ENCODE measurements around the gene CWC27. TPM values are rescaled to one million over a fixed set of nuclear protein-coding genes. Genes with fewer than 3 reads are reported as not detected.

Gene CWC27
- total RNA-seq, 1 donor from 2014 or later: 23.3 TPM

DNA sequence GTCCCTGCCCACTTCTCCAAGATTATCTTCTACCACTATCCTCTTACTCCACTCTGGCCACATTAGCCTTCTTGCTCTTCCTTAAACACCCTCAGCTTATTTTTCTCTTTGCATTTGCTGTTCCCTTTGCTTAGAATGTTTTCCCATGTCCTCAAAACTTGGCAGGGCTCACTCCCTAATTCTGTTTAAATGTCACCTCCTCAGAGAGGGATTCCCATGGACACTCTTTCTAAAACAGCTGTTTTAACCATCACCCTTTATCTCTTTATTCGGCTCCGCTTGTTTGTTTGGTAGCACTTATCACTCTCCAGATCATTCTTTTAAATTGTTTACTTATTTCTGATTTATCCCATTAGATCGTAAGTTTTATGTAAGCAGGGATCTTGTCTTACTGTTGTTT lies 278.5 kb downstream of the CWC27 start:
- H3K36me3 Mint-ChIP-seq (ENCODE audit: unreplicated experiment): no peaks in the 10 kb centered on the region
- no peak for DNase-seq
- no peaks in the 10 kb centered on the region for H3K4me1 Mint-ChIP-seq (ENCODE audit: low read depth, unreplicated experiment)
- H3K27me3 Mint-ChIP-seq (ENCODE audit: unreplicated experiment): peaks cover 2% of the 10 kb centered on the region
- no peak overlapping the region for H3K27ac Mint-ChIP-seq (ENCODE audit: unreplicated experiment)
- H3K4me3 Mint-ChIP-seq (ENCODE audit: unreplicated experiment): no peak overlapping the region
- H3K9me3 Mint-ChIP-seq (ENCODE audit: unreplicated experiment): no peaks in the 10 kb centered on the region
- TF ChIP-seq CTCF (IDR thresholded peaks at IDR 0.05; ENCODE audit: partially characterized antibody, unreplicated experiment): no peak

DNA sequence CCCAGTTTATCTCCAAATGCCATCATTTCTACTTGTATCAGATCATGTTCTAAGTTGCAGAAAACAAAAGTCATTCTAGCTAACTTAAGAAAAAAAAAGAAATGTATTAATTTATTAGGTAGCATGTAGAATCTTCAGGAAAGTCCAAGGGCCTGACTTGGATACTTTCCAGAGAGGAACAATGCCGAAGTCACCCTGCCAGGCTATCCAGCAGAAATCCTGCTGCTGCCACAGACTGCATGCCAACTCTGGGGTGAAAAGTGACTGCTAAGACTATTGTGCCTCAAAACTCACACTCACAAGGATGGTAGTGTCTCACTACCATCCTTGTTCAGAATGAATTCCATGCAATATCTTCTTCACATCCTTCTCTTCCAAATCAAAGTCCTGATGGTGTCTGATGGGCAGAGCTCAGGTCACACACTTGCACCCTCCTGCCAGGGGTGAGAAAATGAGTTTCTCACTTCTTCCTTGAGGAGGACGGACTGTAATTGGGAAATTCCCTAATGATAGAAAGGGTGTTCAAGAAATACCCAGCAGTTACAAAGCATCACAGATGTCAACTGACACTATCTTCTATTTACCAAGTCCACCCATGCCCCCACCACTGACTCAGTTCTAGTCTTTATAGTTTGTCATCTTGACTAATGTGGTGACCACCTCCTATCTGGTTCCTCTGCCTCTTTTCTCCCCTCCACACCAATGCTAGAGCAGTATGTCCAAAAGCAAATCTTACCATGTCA lies 279.4 kb downstream of the CWC27 start:
- H3K9me3 Mint-ChIP-seq (ENCODE audit: unreplicated experiment): no peaks in the 10 kb centered on the region
- no peak for TF ChIP-seq CTCF (IDR thresholded peaks at IDR 0.05; ENCODE audit: partially characterized antibody, unreplicated experiment)
- H3K4me3 Mint-ChIP-seq (ENCODE audit: unreplicated experiment): no peak overlapping the region
- no peaks in the 10 kb centered on the region for H3K4me1 Mint-ChIP-seq (ENCODE audit: low read depth, unreplicated experiment)
- DNase-seq: no peak
- H3K27me3 Mint-ChIP-seq (ENCODE audit: unreplicated experiment): no peaks in the 10 kb centered on the region
- H3K27ac Mint-ChIP-seq (ENCODE audit: unreplicated experiment): no peak overlapping the region
- H3K36me3 Mint-ChIP-seq (ENCODE audit: unreplicated experiment): no peaks in the 10 kb centered on the region

DNA sequence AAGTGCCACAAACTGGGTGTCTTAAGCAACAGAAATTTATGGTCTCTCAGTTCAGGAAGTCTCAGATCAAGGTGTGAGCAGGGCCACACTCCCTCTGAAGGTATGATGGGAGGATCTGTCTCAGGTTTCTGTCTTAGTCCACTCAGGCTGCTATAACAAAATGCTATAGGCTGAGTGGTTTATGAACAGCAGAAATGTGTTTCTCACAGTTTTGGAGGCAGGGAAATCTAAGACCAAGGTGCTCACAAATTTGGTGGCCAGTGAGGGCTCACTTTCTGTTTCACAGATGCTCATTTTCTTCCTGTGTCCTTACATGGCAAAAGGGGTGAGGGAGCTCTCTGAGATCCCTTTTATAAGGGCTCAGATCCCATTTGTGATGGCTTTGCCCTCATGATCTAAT lies 281.4 kb downstream of the CWC27 start:
- DNase-seq: no peak
- H3K4me1 Mint-ChIP-seq (ENCODE audit: low read depth, unreplicated experiment): no peaks in the 10 kb centered on the region
- no peaks in the 10 kb centered on the region for H3K36me3 Mint-ChIP-seq (ENCODE audit: unreplicated experiment)
- no peak for TF ChIP-seq CTCF (IDR thresholded peaks at IDR 0.05; ENCODE audit: partially characterized antibody, unreplicated experiment)
- H3K27ac Mint-ChIP-seq (ENCODE audit: unreplicated experiment): no peak overlapping the region
- no peaks in the 10 kb centered on the region for H3K9me3 Mint-ChIP-seq (ENCODE audit: unreplicated experiment)
- H3K4me3 Mint-ChIP-seq (ENCODE audit: unreplicated experiment): no peak overlapping the region
- no peaks in the 10 kb centered on the region for H3K27me3 Mint-ChIP-seq (ENCODE audit: unreplicated experiment)

DNA sequence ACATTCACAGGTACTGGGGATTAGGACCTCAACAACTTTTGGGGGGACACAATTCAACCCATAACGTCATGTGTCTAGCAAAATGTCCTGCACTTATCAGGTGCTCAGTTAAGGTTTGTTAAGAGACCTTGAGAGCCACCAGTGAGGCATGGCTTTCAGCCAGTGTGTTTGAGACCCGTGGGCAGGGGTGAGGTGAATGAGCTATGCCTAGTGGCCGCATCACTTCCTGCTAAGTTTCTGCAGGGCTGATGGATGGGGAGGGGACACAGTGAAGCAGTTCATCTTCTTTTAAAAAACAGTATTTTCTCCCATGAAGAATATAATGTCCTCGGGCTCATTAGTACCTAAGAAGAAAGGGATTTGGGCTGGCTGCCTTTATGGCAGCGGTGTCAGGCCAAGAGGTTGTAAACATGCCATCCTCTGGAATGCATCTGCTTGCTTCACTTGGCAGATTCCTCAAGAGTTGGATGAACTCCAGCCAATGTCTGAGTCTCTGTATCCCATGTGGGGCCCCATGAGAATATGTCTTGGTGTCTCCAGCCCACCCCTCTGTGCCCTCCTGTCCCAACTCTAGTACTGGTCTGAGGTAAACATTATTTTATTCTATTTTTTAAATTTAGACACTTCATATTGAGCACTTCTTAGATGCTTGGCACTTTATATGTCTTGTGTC lies 282.2 kb downstream of the CWC27 start:
- no peaks in the 10 kb centered on the region for H3K27me3 Mint-ChIP-seq (ENCODE audit: unreplicated experiment)
- H3K27ac Mint-ChIP-seq (ENCODE audit: unreplicated experiment): no peak overlapping the region
- no peaks in the 10 kb centered on the region for H3K36me3 Mint-ChIP-seq (ENCODE audit: unreplicated experiment)
- H3K4me1 Mint-ChIP-seq (ENCODE audit: low read depth, unreplicated experiment): no peaks in the 10 kb centered on the region
- H3K9me3 Mint-ChIP-seq (ENCODE audit: unreplicated experiment): no peaks in the 10 kb centered on the region
- no peak for DNase-seq
- TF ChIP-seq CTCF (IDR thresholded peaks at IDR 0.05; ENCODE audit: partially characterized antibody, unreplicated experiment): no peak
- H3K4me3 Mint-ChIP-seq (ENCODE audit: unreplicated experiment): no peak overlapping the region

DNA sequence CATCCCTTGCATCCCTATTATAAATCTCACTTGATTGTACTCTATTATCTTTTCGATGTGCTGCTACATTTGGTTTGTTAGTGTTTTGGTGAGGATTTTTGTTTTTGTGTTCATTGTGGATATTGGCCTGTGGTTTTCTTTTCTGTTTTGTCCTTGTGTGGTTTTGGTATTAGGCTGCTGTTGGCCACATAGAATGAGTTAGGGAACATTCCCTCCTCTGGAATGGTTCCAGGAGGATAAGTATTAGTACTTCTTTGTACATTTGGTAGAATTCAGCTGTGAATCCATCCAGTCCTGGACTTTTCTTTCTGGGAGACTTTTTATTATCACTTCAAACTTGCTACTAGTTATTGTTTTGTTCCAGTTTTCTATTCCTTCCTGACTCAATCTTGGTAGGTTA lies 287.2 kb downstream of the CWC27 start:
- Mint-ChIP-seq H3K27ac (ENCODE audit: unreplicated experiment) (no peak overlapping the region), H3K9me3 (ENCODE audit: unreplicated experiment) (no peaks in the 10 kb centered on the region), H3K27me3 (ENCODE audit: unreplicated experiment) (no peaks in the 10 kb centered on the region), H3K36me3 (ENCODE audit: unreplicated experiment) (no peaks in the 10 kb centered on the region), H3K4me1 (ENCODE audit: low read depth, unreplicated experiment) (peaks cover 1% of the 10 kb centered on the region), H3K4me3 (ENCODE audit: unreplicated experiment) (no peak overlapping the region)
- no peak for TF ChIP-seq CTCF (IDR thresholded peaks at IDR 0.05; ENCODE audit: partially characterized antibody, unreplicated experiment)
- no peak for DNase-seq
